ENCODE results near the gene TACC3.

- no peak for TF ChIP-seq CTCF (IDR thresholded peaks at IDR 0.05)
- TF ChIP-seq ATF2 (CRISPR knock-in tag; IDR thresholded peaks at IDR 0.05; ENCODE audit: borderline replicate concordance, low read depth): no peak
- TF ChIP-seq ETV6 (CRISPR knock-in tag; IDR thresholded peaks at IDR 0.05): no peak
- no peak for TF ChIP-seq ZNF232 (CRISPR knock-in tag; IDR thresholded peaks at IDR 0.05)
These were observed 47.6 kb upstream of the TACC3 start for GRCh38 chr4:1673671-1674070.

Data from WTC11 (cell line).